Fibroblast of upper back skin (primary cell): Measurements from ENCODE around the gene TTLL9.
"Not testable (repeated sequence)": the region's sequence is repeated elsewhere in the genome, so short reads cannot be mapped to it uniquely, and the experiment has no call there.

ENCODE experiments used
- DNase-seq: peaks from one replicate; pipeline ENCODE4 v3.0.0-alpha.2; 2013

TTLL9 gene

DNA sequence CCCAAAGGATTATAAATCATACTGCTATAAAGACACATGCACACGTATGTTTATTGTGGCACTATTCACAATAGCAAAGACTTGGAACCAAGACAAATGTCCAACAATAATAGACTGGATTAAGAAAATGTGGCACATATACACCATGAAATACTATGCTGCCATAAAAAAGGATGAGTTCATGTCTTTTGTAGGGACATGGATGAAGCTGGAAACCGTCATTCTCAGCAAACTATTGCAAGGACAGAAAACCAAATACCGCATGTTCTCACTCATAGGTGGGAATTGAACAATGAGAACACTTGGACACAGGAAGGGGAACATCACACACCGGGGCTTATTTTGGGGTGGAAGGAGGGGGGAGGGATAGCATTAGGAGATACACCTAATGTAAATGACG, 51.0 kb downstream of the TTLL9 start:
- not testable (repeated sequence) for DNase-seq

- no peak for DNase-seq
Observed at GRCh38 chr20:31922181-31922580, 51.7 kb downstream of the TTLL9 start.

DNA sequence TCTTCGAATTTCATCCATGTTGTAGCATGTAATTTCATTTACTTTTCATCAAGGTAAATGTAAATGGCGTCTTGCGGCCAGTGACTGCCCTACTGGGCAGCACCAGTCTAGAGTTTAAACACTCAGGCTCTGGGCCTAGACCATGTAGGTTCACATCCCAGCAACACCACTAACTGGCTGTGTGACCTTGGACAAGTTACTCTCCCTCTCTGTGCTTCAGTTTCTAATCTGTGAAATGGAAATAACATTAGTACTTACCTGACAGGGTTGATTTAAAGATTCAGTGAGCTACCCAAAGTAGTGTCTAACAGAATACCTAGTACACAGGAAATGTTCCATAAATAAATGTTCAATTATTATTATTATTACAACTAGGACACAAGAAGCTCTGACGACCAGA, 52.2 kb downstream of the TTLL9 start:
- DNase-seq = no peak

GRCh38 chr20:31923388-31924331, 53.2 kb downstream of the TTLL9 start:
- no peak for DNase-seq

DNA sequence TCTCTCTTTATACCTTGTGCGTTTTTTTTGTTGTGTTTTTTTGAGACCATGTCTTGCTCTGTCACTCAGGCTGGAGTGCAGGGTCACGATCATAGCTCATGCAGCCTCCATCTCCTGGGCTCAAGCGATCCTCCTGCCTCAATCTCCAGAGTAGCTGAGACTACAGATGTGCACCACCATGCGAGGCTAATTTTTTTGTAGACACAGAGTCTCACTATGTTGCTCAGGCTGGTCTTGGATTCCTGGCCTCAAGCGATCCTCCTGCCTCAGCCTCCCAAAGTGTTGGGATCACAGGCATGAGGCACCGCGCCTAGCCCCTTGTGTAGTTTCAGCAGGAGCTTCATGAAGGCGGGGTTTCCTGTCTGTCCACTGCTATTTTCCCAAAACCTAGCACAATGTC, 54.1 kb downstream of the TTLL9 start:
- no peak for DNase-seq

- no peak for DNase-seq
Observed at GRCh38 chr20:31925631-31926030, 55.2 kb downstream of the TTLL9 start.

GRCh38 chr20:31926493-31926892, 56.1 kb downstream of the TTLL9 start:
- DNase-seq = no peak

DNA sequence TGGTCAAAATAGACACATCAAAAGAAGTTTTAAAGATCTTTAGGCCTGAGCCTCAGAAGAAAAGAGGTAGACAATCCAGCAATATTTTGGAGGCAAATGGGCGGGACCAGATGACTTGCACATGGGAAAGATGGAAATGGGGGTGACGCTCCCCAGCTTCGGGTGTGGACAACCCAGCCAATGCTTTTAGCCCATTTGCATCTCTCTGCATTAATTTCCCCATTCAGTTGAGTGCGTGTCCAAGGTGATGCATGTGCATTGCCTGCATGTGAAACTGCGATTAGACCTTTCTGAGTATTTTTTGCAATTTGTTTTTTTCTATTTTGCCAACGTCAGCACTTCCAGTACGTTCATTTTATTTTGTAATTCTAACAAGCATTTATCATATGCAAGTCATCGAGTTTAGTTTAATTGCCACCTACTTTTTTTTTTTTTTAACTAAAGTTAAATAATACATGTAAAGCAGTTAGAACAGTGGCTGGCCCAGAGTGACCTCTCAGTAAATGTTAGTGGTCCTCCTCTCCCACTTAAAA, 57.3 kb downstream of the TTLL9 start:
- DNase-seq = no peak

DNA sequence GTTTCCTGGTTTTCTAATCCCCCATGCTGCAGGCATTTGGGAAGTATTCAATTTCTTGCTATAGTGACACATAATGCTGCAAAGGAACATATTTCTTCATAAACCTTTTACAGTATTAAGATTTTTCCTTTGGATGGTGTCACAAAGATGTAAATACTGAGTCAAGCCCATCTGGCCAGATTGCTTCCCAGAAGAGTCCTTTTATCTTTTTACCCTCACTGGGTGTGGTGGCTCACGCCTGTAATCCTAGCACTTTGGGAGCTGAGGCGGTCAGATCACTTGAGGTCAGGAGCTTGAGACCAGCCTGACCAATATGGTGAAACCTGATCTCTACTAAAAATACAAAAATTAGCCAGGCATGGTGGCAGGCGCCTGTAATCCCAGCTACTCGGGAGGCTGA, 59.2 kb downstream of the TTLL9 start:
- DNase-seq = not testable (repeated sequence)

- DNase-seq = no peak
Observed at GRCh38 chr20:31930779-31931178, 60.3 kb downstream of the TTLL9 start.

GRCh38 chr20:31933698-31934097, 63.3 kb downstream of the TTLL9 start:
- DNase-seq = no peak

DNA sequence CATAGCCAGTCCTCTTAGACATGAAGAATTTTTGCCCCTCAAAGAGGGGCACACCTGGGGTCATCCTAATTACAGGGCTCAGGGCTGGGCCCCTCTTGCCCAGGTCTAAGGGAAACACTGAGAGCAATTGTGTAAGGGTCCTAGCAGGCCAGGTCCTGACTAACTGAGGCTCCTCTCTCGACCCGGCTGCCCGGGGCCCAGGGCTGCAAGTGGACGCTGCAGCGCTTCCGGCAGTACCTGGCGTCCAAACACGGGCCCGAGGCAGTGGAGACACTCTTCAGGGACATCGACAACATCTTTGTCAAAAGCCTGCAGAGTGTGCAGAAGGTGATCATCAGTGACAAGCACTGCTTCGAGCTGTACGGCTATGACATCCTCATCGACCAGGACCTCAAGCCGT, 64.1 kb downstream of the TTLL9 start:
- DNase-seq = no peak

- DNase-seq = no peak
Observed at GRCh38 chr20:31934968-31935764, 64.7 kb downstream of the TTLL9 start.

DNA sequence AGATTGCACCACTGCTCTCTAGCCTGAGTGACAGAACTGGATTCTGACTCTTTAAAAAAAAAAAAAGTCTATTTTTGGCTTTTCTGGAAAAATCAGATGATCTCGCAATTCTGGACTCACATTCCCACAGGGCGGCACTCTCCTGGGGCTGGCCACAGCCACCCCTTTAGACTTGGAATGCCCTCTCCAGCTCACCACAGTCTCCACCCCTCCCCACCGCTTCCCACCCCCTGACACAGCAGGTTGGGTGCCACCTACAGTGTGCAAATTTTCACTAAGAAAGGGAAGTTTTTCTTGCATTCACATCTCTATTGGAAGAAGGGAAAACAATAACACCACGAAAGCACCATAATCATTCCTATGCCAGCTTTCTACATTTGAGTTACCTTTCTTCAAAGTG, 66.0 kb downstream of the TTLL9 start:
- no peak for DNase-seq

- no peak for DNase-seq
Observed at GRCh38 chr20:31937820-31938219, 67.4 kb downstream of the TTLL9 start.

DNA sequence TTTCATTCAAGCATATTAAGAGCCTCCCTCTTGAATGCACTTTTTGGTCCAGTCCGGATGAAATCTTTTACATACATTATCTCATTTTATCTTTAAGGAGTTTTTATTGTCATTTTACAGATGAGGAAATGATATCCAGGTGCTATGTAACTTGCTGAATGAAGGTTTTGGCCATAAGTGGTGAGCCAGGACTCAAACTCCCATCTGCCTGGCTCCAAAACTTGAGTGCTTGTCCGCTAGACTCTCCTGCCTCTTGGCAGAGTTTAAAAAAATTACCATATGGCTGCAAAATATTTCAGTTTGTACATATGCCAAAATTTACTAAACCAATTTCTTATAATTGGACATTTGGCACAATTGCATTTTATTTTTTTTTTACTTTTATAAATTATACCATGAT, 69.2 kb downstream of the TTLL9 start:
- no peak for DNase-seq

- DNase-seq = no peak
Observed at GRCh38 chr20:31943052-31943471, 72.6 kb downstream of the TTLL9 start.

DNA sequence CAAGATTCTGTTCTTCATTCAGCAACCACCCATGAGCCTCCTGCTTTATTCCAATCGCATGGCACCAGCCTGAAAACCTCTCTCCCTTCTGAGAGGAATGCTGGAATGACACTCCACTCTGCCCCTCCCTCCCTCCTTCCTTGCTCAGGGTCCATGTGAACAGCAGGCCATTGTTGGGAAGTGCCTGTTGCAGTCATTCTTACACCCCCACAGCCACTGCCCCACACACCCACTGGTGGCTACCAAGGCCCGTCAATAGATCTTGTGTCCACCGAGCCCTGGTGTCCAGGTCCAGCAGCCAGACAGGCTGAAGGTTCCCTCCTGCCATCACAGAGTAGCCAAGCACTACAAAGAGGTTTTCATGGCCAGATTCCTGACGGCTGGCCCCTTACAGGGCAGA, 74.9 kb downstream of the TTLL9 start:
- DNase-seq = no peak

GRCh38 chr20:31945785-31946184, 75.4 kb downstream of the TTLL9 start:
- DNase-seq = peak; percentile 9

DNA sequence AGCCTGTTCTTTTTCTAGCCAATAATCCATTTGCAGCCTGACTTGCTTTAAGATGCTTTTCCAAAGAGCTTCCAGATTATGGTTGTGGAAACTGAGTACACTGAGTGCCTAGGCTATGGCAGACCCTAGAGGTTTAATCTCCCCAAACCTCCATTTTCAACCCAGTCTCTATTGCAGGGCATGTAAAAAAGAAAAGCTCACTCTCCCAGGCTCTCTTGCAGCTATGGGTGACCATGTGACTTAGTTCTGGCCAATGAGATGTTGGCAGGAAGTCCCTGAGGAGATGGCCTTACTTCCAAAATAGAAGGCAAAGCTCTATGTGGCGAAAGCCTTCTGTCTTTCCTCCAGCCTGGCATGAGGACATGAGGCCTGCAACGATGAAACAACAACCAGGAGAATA, 77.6 kb downstream of the TTLL9 start:
- no peak for DNase-seq

DNA sequence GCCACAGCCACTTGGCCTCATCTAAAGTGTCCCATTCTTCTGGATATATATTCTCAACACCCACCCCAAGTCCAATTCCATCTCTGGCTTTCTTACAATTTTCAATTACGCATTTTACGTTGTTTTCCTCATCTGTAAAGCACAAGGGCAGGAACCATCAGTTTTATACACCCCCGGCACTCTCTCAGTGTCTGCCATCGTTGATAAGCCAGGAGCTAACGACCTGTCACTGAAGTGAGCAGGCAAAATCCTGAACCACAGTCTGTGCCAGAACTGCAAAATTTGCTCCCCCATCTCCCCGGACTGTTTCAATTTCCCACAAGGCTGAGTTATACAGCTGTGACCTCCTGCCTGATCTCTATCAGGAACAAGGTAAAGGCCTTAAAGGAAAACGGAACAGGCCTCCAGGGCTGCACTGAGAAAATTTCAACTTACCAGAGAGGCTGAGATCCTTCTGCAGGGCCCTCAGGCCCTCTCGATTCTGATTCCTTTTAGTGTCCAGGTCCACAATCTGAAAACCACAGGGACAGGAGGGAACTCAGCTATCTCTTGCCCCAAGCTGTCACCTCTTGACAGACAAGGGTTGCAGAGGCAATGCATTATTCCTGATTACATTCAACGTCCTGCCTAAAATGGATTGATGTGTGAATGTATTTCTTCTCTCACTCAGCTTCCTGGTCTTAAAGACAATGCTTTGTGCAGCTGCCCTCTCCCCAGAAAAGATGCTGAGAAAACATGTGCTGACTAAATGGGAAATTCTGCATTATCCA, 79.6 kb downstream of the TTLL9 start:
- DNase-seq = no peak

- no peak for DNase-seq
Observed at GRCh38 chr20:31951203-31951529, 80.7 kb downstream of the TTLL9 start.
